Stomach (tissue), 9 donors: ENCODE measurements around the gene MPP3. TPM values are rescaled to one million over a fixed set of nuclear protein-coding genes. Genes with fewer than 3 reads are reported as not detected.

Experiments
- DNase-seq, 2 donors: peaks; one replicate each; pipeline versions ENCODE4 v3.0.0 to v3.0.0-alpha.2; 2013 to 2019
- H3K27ac ChIP-seq, 5 donors: fragments of 200-600 bp in 4 of 5; sonication (generic) in 4 of 5; one replicate each; pipeline ENCODE4 v1.5.1; 2013 to 2019; ENCODE audit warnings: mild to moderate bottlenecking in 1 of 5, moderate library complexity in 1 of 5
- H3K27me3 ChIP-seq, 3 donors: fragments of 200-600 bp; sonication (generic); one replicate each; pipeline ENCODE4 v1.5.1; 2017 to 2019; ENCODE audit warnings: mixed run types in 1 of 3
- H3K36me3 ChIP-seq, 4 donors: fragments of 200-600 bp; sonication (generic); 1 replicate in 3 of 4; 2 replicates in 1 of 4; pipeline ENCODE4 v1.5.1; 2016 to 2019
- H3K4me1 ChIP-seq, 4 donors: fragments of 200-600 bp; sonication (generic); one replicate each; pipeline ENCODE4 v1.5.1; 2016 to 2019
- H3K4me3 ChIP-seq, 4 donors: fragments of 200-600 bp; sonication (generic) in 3 of 4; one replicate each; pipeline ENCODE4 v1.5.1; 2016 to 2019; ENCODE audit warnings: mild to moderate bottlenecking in 1 of 4
- H3K9me3 ChIP-seq, 4 donors: fragments of 200-600 bp; sonication (generic); one replicate each; pipeline ENCODE4 v1.5.1; 2016 to 2019
- EP300 ChIP-seq: sonication (generic); formaldehyde crosslinking; IDR thresholded peaks from one replicate; pipeline ENCODE4 v1.6.1; 2017; ENCODE audit warnings: antibody characterized with exemption
- POLR2A ChIP-seq, 4 donors: fragments of 450-650 bp; IDR thresholded peaks; one replicate each; pipeline ENCODE4 v1.6.1; 2016; ENCODE audit warnings: antibody characterized with exemption in 4 of 4, control low read depth in 2 of 4, mild to moderate bottlenecking in 1 of 4, moderate library complexity in 1 of 4
- POLR2AphosphoS5 ChIP-seq, 3 donors: sonication (generic); formaldehyde crosslinking; IDR thresholded peaks; one replicate each; pipeline ENCODE4 v1.6.1; 2016; ENCODE audit warnings: antibody characterized with exemption in 3 of 3
- WGBS, 5 donors: extraction: QIAGEN DNeasy Blood & Tissue Kit in 3 of 5; methylation state at CpG; one replicate each; pipeline versions ENCODE4 v1.1.5 to v1.1.7; 2013 to 2018; 5-methylcytosine and 5-hydroxymethylcytosine counted together
- intact Hi-C: fragments of 100-400 bp; cut with DNase I; formaldehyde crosslinking; loops from one replicate; pipeline ENCODE4 v1.15.1; 2023; ENCODE audit warnings: low total_unique reads
- polyA plus RNA-seq, 3 donors: library from polyadenylated mRNA; stranded (reverse); fragments of 200-250 nt; gene quantifications; one replicate each; pipeline ENCODE4 v1.2.3, GENCODE V29; 2013
- total RNA-seq, 5 donors: library from RNA; depleted of rRNA; stranded (reverse); fragments of >200 nt; gene quantifications; one replicate each; pipeline versions ENCODE4 v1.1.0 to v1.2.3, GENCODE V29; 2014 to 2016
- TF ChIP-seq, protein P1 (sequence below), 7 experiments: fragments of 450-650 bp in 4 of 7; fragments of 200-600 bp in 3 of 7; sonication (generic) in 3 of 7; IDR thresholded peaks; one replicate each; pipeline ENCODE4 v1.5.1; 2016 to 2019; ENCODE audit warnings: antibody characterized with exemption in 7 of 7, control low read depth in 2 of 7, mild to moderate bottlenecking in 1 of 7
- donor health status: healthy with polysubstance abuse.
- donor health status: Bipolar disorder and iron deficiency.
- donor health status: healthy.

Gene MPP3
- total and polyA plus RNA-seq, 8 donors, result 0.31 to 22.8 (median 10.6) TPM

DNA sequence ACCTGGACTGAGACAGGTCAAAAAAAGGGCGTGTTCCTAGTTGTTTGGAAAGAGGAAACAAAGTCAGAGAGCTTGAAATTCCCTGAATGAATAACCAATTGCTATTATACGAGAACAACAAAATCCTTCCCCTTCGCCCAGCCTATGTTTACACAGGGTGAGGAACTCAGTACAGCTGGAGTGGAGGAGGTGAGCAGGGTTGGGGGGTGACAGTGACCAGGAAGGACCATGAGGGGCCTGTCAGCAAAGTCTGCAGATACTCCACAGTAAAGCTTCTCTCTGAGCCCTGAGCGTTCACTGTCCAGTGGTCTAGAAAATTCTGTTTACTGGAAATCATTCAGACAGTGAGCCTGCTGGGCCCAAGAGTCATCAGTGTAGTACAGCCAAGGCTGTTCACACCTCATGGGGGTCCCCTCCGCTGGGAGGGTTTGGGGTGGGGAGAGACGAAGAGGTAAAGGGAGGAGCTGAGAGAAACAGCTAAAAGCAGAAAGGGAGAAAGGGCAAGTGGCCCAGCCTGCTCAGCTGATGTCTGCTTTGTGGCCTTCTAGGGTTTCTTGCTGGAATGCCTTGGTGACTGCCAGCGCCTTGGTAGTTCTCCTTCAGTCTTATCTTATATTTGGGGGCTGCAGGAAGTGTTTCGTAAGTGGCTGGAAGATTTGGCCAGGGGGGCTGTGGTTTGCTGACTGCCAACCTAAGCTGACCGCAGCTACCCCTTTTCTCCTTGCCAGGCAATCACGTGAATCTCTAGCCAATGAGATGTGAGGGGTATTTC, 59.9 kb downstream of the MPP3 start:
- no peak for DNase-seq
- 26 to 47% (median 46%) methylated on average over 10 of the region's 10 CpGs for WGBS, 5 donors
- TF ChIP-seq EP300 (no peak), POLR2AphosphoS5 (IDR thresholded peaks at IDR 0.05) (no peak), POLR2A (IDR thresholded peaks at IDR 0.05) (no peak)
- TF ChIP-seq, protein P1, sequence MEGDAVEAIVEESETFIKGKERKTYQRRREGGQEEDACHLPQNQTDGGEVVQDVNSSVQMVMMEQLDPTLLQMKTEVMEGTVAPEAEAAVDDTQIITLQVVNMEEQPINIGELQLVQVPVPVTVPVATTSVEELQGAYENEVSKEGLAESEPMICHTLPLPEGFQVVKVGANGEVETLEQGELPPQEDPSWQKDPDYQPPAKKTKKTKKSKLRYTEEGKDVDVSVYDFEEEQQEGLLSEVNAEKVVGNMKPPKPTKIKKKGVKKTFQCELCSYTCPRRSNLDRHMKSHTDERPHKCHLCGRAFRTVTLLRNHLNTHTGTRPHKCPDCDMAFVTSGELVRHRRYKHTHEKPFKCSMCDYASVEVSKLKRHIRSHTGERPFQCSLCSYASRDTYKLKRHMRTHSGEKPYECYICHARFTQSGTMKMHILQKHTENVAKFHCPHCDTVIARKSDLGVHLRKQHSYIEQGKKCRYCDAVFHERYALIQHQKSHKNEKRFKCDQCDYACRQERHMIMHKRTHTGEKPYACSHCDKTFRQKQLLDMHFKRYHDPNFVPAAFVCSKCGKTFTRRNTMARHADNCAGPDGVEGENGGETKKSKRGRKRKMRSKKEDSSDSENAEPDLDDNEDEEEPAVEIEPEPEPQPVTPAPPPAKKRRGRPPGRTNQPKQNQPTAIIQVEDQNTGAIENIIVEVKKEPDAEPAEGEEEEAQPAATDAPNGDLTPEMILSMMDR (IDR thresholded peaks at IDR 0.05), result no peak
- intact Hi-C loops, result no loop called here
- Histone ChIP-seq H3K4me1 (peaks cover 49 to 86% (median 74%) of the 10 kb centered on the region in 4 donors), H3K4me3 (no peak overlapping the region), H3K27ac (peak overlapping the region; percentile 22 to 79 (median 72)), H3K27me3 (no peaks in the 10 kb centered on the region), H3K9me3 (no peaks in the 10 kb centered on the region), H3K36me3 (peaks cover 45 to 85% (median 78%) of the 10 kb centered on the region in 4 donors)

DNA sequence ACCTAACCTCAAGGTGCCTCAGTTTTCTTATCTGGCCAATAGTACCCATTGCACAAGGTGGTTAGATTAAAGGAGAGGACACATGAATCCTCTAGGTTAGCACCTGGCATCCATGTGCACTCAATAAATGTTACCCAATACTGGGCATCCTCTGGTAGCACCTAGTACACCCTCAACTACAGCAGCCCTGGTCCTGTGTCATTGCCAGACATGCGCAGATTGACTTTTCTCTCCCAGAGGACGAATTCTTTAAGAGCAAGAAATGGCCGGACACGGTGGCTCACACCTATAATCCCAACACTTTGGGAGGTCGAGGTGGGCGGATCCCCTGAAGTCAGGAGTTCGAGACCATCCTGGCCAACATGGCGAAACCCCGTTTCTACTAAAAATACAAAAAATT, 61.5 kb downstream of the MPP3 start:
- Histone ChIP-seq H3K4me1 (peaks cover 34 to 84% (median 68%) of the 10 kb centered on the region in 4 donors), H3K27ac (no peak overlapping the region), H3K9me3 (no peaks in the 10 kb centered on the region), H3K27me3 (no peaks in the 10 kb centered on the region), H3K36me3 (peaks cover 45 to 91% (median 83%) of the 10 kb centered on the region in 4 donors), H3K4me3 (no peak overlapping the region)
- WGBS, 5 donors, result 83 to 89% (median 85%) methylated on average over 9 of the region's 9 CpGs
- TF ChIP-seq, protein P1 (IDR thresholded peaks at IDR 0.05), result no peak
- no peak for TF ChIP-seq POLR2A (IDR thresholded peaks at IDR 0.05)
- no peak for TF ChIP-seq POLR2AphosphoS5 (IDR thresholded peaks at IDR 0.05)
- TF ChIP-seq EP300, result no peak
- intact Hi-C loops, result no loop called here
- DNase-seq, result no peak

DNA sequence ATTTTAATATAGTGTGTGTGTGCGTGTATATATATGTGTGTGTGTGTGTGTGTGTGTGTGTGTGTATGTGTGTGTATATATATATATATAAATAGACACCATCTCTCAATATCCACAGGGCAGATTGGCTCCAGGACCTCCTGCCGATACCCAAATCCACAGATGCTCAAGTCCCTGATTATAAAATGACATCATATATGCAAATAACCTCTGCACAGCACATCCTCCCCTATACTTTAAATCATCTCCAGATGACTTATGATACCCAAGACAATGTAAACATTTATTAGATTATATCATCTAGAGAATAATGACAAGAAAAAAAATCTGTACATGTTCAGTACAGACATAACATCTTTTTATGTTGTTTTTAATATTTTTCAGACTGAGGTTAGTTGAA, 62.0 kb downstream of the MPP3 start:
- H3K27ac ChIP-seq, result no peak overlapping the region
- H3K9me3 ChIP-seq, result no peaks in the 10 kb centered on the region
- no peaks in the 10 kb centered on the region for H3K27me3 ChIP-seq
- 75 to 94% (median 89%) methylated on average over 2 of the region's 2 CpGs for WGBS, 5 donors
- H3K4me1 ChIP-seq, result peaks cover 29 to 79% (median 64%) of the 10 kb centered on the region in 4 donors
- TF ChIP-seq POLR2A (IDR thresholded peaks at IDR 0.05) (no peak), EP300 (no peak), POLR2AphosphoS5 (IDR thresholded peaks at IDR 0.05) (no peak)
- TF ChIP-seq, protein P1 (IDR thresholded peaks at IDR 0.05), result no peak
- no peak overlapping the region for H3K4me3 ChIP-seq
- no peak for DNase-seq
- peaks cover 45 to 90% (median 81%) of the 10 kb centered on the region in 4 donors for H3K36me3 ChIP-seq
- intact Hi-C loops, result no loop called here

DNA sequence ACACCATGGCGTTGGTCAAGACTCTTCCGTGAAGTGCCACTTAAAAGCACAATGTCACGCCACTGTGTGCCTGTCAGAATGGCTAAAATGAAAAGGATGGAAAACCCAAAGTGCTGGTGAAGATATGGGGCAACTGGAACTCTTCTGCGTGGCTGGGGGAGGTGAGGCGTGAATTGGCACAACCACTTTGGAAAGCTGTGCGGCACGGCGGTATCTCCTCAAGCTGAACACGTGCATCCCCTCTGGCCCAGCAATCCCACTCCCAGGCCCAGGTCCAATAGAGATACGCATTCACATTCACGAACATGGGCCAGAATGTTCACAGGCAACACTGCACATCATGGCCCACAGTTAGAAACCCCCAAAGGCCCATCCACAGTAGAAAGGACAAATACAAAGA, 63.1 kb downstream of the MPP3 start:
- no peaks in the 10 kb centered on the region for H3K27me3 ChIP-seq
- intact Hi-C loops, result no loop called here
- 91 to 98% (median 95%) methylated on average over 9 to 11 of the region's 11 CpGs for WGBS, 5 donors
- H3K9me3 ChIP-seq, result no peaks in the 10 kb centered on the region
- H3K36me3 ChIP-seq, result peaks cover 45 to 85% (median 79%) of the 10 kb centered on the region in 4 donors
- peaks cover 28 to 69% (median 58%) of the 10 kb centered on the region in 4 donors for H3K4me1 ChIP-seq
- TF ChIP-seq EP300, result no peak
- no peak for TF ChIP-seq POLR2AphosphoS5 (IDR thresholded peaks at IDR 0.05)
- TF ChIP-seq, protein P1 (IDR thresholded peaks at IDR 0.05), result no peak
- no peak for TF ChIP-seq POLR2A (IDR thresholded peaks at IDR 0.05)
- H3K27ac ChIP-seq, result peak overlapping the region in 1 of 5 donors; percentile 53
- no peak overlapping the region for H3K4me3 ChIP-seq
- DNase-seq, result no peak
